ENCODE data around the gene PDGFD. TPM values are rescaled to one million over a fixed set of nuclear protein-coding genes. Genes with fewer than 3 reads are reported as not detected.

Gene PDGFD
- total and polyA plus RNA-seq, 2 experiments from 2014 or later: 1.9 to 4.5 TPM

- H2AFZ ChIP-seq: no peak overlapping the region
- no peak overlapping the region for H3K27ac ChIP-seq (ENCODE audit: low read depth)
- H3K4me3 Mint-ChIP-seq: no peak overlapping the region
- no peaks in the 10 kb centered on the region for H3K9me3 Mint-ChIP-seq
- 0 out of 3 replicates have a peak, but pooled peaks cover 2% of the 10 kb centered on the region for H3K4me1 Mint-ChIP-seq
- no peaks in the 10 kb centered on the region for H3F3A ChIP-seq (replicated peaks; ENCODE audit: low read depth)
- no peaks in the 10 kb centered on the region for H3K79me2 ChIP-seq (replicated peaks; ENCODE audit: insufficient read depth)
- no peak overlapping the region for H3K4me3 ChIP-seq
- no peak for DNase-seq (ENCODE audit: low spot score)
- ATAC-seq: no peak
- H4K20me1 ChIP-seq (replicated peaks; ENCODE audit: insufficient read depth): no peaks in the 10 kb centered on the region
- H3K27me3 ChIP-seq (ENCODE audit: insufficient read depth): no peaks in the 10 kb centered on the region
- no peaks in the 10 kb centered on the region for H3K27me3 Mint-ChIP-seq (ENCODE audit: insufficient read depth, low read depth, poor library complexity)
- H3K36me3 Mint-ChIP-seq (ENCODE audit: low read depth): no peaks in the 10 kb centered on the region
- no peaks in the 10 kb centered on the region for H3K36me3 ChIP-seq (ENCODE audit: insufficient read depth)
- H3K4me2 ChIP-seq: no peak overlapping the region
- TF ChIP-seq EZH2 (IDR thresholded peaks at IDR 0.05; ENCODE audit: low read depth, unreplicated experiment) (no peak), STAT1 (IDR thresholded peaks at IDR 0.05; ENCODE audit: unreplicated experiment) (no peak), ZNF331 (CRISPR knock-in tag; IDR thresholded peaks at IDR 0.05; ENCODE audit: low read depth) (no peak), ZNF114 (CRISPR knock-in tag; IDR thresholded peaks at IDR 0.05) (no peak), EZH2phosphoT487 (IDR thresholded peaks at IDR 0.05; ENCODE audit: unreplicated experiment) (no peak), CREB1 (CRISPR knock-in tag; IDR thresholded peaks at IDR 0.05; ENCODE audit: low read depth) (no peak), JUNB (IDR thresholded peaks at IDR 0.05; ENCODE audit: unreplicated experiment) (no peak), ZNF462 (CRISPR knock-in tag; IDR thresholded peaks at IDR 0.05) (no peak), POLR2AphosphoS5 (IDR thresholded peaks at IDR 0.05; ENCODE audit: low read depth) (no peak)
- TF ChIP-seq, protein P1, sequence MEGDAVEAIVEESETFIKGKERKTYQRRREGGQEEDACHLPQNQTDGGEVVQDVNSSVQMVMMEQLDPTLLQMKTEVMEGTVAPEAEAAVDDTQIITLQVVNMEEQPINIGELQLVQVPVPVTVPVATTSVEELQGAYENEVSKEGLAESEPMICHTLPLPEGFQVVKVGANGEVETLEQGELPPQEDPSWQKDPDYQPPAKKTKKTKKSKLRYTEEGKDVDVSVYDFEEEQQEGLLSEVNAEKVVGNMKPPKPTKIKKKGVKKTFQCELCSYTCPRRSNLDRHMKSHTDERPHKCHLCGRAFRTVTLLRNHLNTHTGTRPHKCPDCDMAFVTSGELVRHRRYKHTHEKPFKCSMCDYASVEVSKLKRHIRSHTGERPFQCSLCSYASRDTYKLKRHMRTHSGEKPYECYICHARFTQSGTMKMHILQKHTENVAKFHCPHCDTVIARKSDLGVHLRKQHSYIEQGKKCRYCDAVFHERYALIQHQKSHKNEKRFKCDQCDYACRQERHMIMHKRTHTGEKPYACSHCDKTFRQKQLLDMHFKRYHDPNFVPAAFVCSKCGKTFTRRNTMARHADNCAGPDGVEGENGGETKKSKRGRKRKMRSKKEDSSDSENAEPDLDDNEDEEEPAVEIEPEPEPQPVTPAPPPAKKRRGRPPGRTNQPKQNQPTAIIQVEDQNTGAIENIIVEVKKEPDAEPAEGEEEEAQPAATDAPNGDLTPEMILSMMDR (conservative IDR thresholded peaks at IDR 0.05; ENCODE audit: low read depth in 2 of 2): no peak
- TF ChIP-seq, protein P2, sequence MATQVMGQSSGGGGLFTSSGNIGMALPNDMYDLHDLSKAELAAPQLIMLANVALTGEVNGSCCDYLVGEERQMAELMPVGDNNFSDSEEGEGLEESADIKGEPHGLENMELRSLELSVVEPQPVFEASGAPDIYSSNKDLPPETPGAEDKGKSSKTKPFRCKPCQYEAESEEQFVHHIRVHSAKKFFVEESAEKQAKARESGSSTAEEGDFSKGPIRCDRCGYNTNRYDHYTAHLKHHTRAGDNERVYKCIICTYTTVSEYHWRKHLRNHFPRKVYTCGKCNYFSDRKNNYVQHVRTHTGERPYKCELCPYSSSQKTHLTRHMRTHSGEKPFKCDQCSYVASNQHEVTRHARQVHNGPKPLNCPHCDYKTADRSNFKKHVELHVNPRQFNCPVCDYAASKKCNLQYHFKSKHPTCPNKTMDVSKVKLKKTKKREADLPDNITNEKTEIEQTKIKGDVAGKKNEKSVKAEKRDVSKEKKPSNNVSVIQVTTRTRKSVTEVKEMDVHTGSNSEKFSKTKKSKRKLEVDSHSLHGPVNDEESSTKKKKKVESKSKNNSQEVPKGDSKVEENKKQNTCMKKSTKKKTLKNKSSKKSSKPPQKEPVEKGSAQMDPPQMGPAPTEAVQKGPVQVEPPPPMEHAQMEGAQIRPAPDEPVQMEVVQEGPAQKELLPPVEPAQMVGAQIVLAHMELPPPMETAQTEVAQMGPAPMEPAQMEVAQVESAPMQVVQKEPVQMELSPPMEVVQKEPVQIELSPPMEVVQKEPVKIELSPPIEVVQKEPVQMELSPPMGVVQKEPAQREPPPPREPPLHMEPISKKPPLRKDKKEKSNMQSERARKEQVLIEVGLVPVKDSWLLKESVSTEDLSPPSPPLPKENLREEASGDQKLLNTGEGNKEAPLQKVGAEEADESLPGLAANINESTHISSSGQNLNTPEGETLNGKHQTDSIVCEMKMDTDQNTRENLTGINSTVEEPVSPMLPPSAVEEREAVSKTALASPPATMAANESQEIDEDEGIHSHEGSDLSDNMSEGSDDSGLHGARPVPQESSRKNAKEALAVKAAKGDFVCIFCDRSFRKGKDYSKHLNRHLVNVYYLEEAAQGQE (IDR thresholded peaks at IDR 0.05; ENCODE audit: unreplicated experiment): no peak
- H3K4me1 ChIP-seq (ENCODE audit: insufficient read depth): peaks cover 6% of the 10 kb centered on the region; the same call in 1 of the 2 replicates
- H3K27ac Mint-ChIP-seq: no peak overlapping the region
- no peaks in the 10 kb centered on the region for H3K9me2 ChIP-seq (ENCODE audit: insufficient read depth)
Measured at GRCh38 chr11:103944251-103944940, 219.6 kb downstream of the PDGFD start.
